ENCODE results near the gene LAPTM5. TPM values are rescaled to one million over a fixed set of nuclear protein-coding genes. Genes with fewer than 3 reads are reported as not detected.

The LAPTM5 gene
- total and polyA plus RNA-seq, 10 of the 15 experiments (the other 5 are each of a cell fraction or from before 2014, with no cell fraction given) = 24.1 to 1,034 (median 687) TPM

- TF ChIP-seq USF2 (IDR thresholded peaks at IDR 0.05; ENCODE audit: borderline replicate concordance, low read depth, low read length) = no peak
- peak; percentile 73; the same call in 1 of the 2 replicates for TF ChIP-seq BMI1 (IDR thresholded peaks at IDR 0.05; ENCODE audit: borderline replicate concordance)
- TF ChIP-seq SMAD5 (IDR thresholded peaks at IDR 0.05; ENCODE audit: low read depth) = no peak
- peak; percentile 59; the same call in 1 of the 3 replicates for TF ChIP-seq POU2F2 (IDR thresholded peaks at IDR 0.05; ENCODE audit: borderline replicate concordance, low read depth, low read length)
- TF ChIP-seq CBX5 (IDR thresholded peaks at IDR 0.05; ENCODE audit: low read depth) = no peak
- TF ChIP-seq BCL3 (IDR thresholded peaks at IDR 0.05; ENCODE audit: borderline replicate concordance, insufficient read depth, low read depth, low read length, poor library complexity, severe bottlenecking) = peak; percentile 88
- TF ChIP-seq PAX5 (IDR thresholded peaks at IDR 0.05; ENCODE audit: borderline replicate concordance, low read depth, low read length) = peak; percentile 94
- peak; percentile 94 for TF ChIP-seq TCF12 (IDR thresholded peaks at IDR 0.05; ENCODE audit: low read depth, low read length)
- no peak for TF ChIP-seq CHD1 (IDR thresholded peaks at IDR 0.05; ENCODE audit: low read depth, low read length)
- no peak for TF ChIP-seq PRDM15 (CRISPR knock-in tag; IDR thresholded peaks at IDR 0.05)
- no peak for TF ChIP-seq PML (IDR thresholded peaks at IDR 0.05; ENCODE audit: low read length)
- peak; percentile 96 for TF ChIP-seq ZBED1 (IDR thresholded peaks at IDR 0.05; ENCODE audit: borderline replicate concordance)
- no peak for TF ChIP-seq BCLAF1 (IDR thresholded peaks at IDR 0.05)
- TF ChIP-seq SUPT20H (IDR thresholded peaks at IDR 0.05; ENCODE audit: borderline replicate concordance, control insufficient read depth, low read depth, low read length) = no peak
- TF ChIP-seq USF1 (IDR thresholded peaks at IDR 0.05; ENCODE audit: borderline replicate concordance, extremely low read length, insufficient read depth, low read depth, low read length) = no peak
- no peak for TF ChIP-seq ATF2 (IDR thresholded peaks at IDR 0.05; ENCODE audit: low read length)
- TF ChIP-seq MYC (IDR thresholded peaks at IDR 0.05; ENCODE audit: insufficient read depth, insufficient read length, insufficient replicate concordance, low read length, severe bottlenecking) = no peak
Observed at GRCh38 chr1:30764939-30765555, 7.5 kb upstream of the LAPTM5 start (continued).

All from GM12878 (cell line).